Esophagus (tissue), 2 donors: ENCODE data around the gene PAPPA2. TPM values are rescaled to one million over a fixed set of nuclear protein-coding genes. Genes with fewer than 3 reads are reported as not detected.

Source experiments
- H3K27ac ChIP-seq, 2 donors: one replicate each; pipeline ENCODE4 v1.5.1; 2013; ENCODE audit warnings: low read depth in 2 of 2, mild to moderate bottlenecking in 2 of 2, inconsistent platforms in 1 of 2, low read length in 1 of 2, moderate library complexity in 1 of 2
- H3K27me3 ChIP-seq, 2 donors: one replicate each; pipeline ENCODE4 v1.6.1; 2013; ENCODE audit warnings: low read length in 2 of 2, control low read depth in 1 of 2, mild to moderate bottlenecking in 1 of 2; ENCODE audit not compliant: insufficient read depth in 2 of 2, control insufficient read depth in 1 of 2
- H3K36me3 ChIP-seq, 2 donors: one replicate each; pipeline ENCODE4 v1.6.1; 2013; ENCODE audit warnings: low read length in 1 of 2; ENCODE audit not compliant: control insufficient read depth in 2 of 2, insufficient read depth in 2 of 2
- H3K4me1 ChIP-seq, 2 donors: one replicate each; pipeline ENCODE4 v1.6.1; 2013; ENCODE audit warnings: low read length in 1 of 2; ENCODE audit not compliant: control insufficient read depth in 2 of 2, insufficient read depth in 2 of 2
- H3K4me3 ChIP-seq, 2 donors: one replicate each; pipeline ENCODE4 v1.5.1; 2013; ENCODE audit warnings: low read length in 2 of 2, mild to moderate bottlenecking in 2 of 2, low read depth in 1 of 2, moderate library complexity in 1 of 2
- H3K9me3 ChIP-seq, 2 donors: one replicate each; pipeline ENCODE4 v1.6.1; 2013; ENCODE audit warnings: mild to moderate bottlenecking in 2 of 2, low read depth in 1 of 2, low read length in 1 of 2, moderate library complexity in 1 of 2; ENCODE audit not compliant: control insufficient read depth in 2 of 2, insufficient read depth in 1 of 2
- WGBS, 2 donors: extraction: QIAGEN DNeasy Blood & Tissue Kit; methylation state at CpG; one replicate each; pipeline ENCODE4 v1.1.7; 2013; 5-methylcytosine and 5-hydroxymethylcytosine counted together
- polyA plus RNA-seq, 2 donors: library from polyadenylated mRNA; stranded (reverse); fragments of 200-250 nt; gene quantifications; one replicate each; pipeline ENCODE4 v1.2.3, GENCODE V29; 2013
- donor health status: healthy with polysubstance abuse.
- donor health status: Bipolar disorder and iron deficiency.

PAPPA2 gene
- polyA plus RNA-seq, 2 donors: under 0.01 TPM; not detected in 1

- H3K4me3 ChIP-seq: no peak overlapping the region
These were observed 376.2 kb downstream of the PAPPA2 start for GRCh38 chr1:176839216-176839615.

GRCh38 chr1:176841238-176841637 is 378.3 kb downstream of the PAPPA2 start:
- Histone ChIP-seq H3K27ac (no peak overlapping the region), H3K27me3 (no peaks in the 10 kb centered on the region), H3K9me3 (no peaks in the 10 kb centered on the region), H3K4me1 (no peaks in the 10 kb centered on the region), H3K36me3 (no peaks in the 10 kb centered on the region), H3K4me3 (no peak overlapping the region)
- 69 to 79% methylated on average over 2 of the region's 2 CpGs for WGBS, 2 donors

More at GRCh38 chr1:176839216-176839615, 376.2 kb downstream of the PAPPA2 start:
- H3K27ac ChIP-seq: no peak overlapping the region
- no peaks in the 10 kb centered on the region for H3K9me3 ChIP-seq
- no peaks in the 10 kb centered on the region for H3K27me3 ChIP-seq
- H3K4me1 ChIP-seq: no peaks in the 10 kb centered on the region
- H3K36me3 ChIP-seq: no peaks in the 10 kb centered on the region
- 91 to 93% methylated on average over 4 of the region's 4 CpGs for WGBS, 2 donors

DNA sequence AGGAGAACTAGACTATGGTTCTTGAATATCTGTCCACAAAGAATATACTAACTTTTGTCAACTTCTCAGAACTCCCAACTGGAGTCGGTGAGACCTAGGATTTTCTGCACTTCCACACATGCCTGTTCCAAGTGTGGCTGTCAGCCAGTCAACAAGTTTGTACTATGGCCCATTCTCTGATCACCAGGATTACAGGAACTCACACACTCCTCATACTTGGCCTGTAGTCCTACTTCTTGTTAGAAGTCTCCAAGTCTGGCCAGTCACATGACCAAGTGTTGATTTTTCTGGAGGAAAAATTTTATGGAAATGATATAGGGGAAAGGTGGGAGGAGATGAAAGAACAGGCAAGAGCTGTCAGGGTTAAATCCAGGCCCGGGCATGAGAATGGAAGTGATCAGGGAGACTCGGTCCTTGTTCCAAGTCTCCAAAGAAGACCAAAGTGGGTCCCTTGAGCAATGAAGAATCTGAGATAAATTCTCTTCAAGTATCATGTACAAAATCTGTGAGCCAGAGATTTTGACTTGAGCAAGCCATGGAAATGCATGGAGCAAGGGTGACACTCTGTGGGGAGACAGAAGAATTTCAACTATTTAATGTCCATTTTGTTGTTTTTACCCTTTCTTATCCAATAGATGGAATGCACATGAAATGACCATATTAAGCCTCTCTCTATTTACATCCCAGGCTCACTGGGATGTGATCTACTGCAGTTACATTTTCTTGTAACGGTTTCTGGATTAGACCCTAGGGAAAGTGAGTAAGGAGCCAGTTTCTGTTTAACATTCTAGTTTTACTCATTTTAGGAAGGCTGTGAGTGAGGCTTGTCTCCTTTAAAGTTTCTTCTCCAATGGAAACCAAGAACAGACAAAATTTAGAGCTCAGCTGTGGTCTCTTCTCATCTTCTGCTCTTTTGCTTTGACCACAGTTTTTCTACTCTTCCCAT is 380.6 kb downstream of the PAPPA2 start:
- no peaks in the 10 kb centered on the region for H3K4me1 ChIP-seq
- H3K4me3 ChIP-seq: no peak overlapping the region
- H3K27ac ChIP-seq: no peak overlapping the region
- H3K9me3 ChIP-seq: no peaks in the 10 kb centered on the region
- no peaks in the 10 kb centered on the region for H3K27me3 ChIP-seq
- no peaks in the 10 kb centered on the region for H3K36me3 ChIP-seq
- WGBS, 2 donors: 23 to 25% methylated on average over 4 of the region's 4 CpGs

GRCh38 chr1:176847052-176847451 is 384.1 kb downstream of the PAPPA2 start:
- H3K4me3 ChIP-seq: no peak overlapping the region
- no peaks in the 10 kb centered on the region for H3K36me3 ChIP-seq
- no peaks in the 10 kb centered on the region for H3K27me3 ChIP-seq
- no peaks in the 10 kb centered on the region for H3K9me3 ChIP-seq
- WGBS, 2 donors: 28 to 58% methylated on average over 1 of the region's 1 CpG
- no peak overlapping the region for H3K27ac ChIP-seq
- H3K4me1 ChIP-seq: no peaks in the 10 kb centered on the region

DNA sequence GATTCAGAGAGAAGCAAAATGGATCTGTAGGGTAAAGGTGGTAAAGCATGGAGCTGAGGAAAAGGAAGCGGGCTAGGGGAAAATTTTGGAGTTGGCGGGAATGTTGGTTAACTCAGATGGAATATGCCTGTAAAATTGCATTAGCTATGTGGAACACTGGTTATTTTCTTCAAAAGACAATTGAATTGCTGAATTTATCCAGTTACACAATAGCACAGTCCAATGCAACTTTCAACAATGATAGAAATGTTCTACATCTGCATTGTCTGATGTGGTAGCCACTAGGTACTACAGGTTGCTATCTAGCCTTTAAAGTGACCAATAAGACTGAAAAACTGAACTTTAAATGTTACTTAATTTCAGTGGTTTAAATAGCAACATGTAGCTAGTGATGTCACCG is 386.3 kb downstream of the PAPPA2 start:
- WGBS, 2 donors: 89 to 95% methylated on average over 3 of the region's 3 CpGs
- no peak overlapping the region for H3K4me3 ChIP-seq
- no peaks in the 10 kb centered on the region for H3K4me1 ChIP-seq

DNA sequence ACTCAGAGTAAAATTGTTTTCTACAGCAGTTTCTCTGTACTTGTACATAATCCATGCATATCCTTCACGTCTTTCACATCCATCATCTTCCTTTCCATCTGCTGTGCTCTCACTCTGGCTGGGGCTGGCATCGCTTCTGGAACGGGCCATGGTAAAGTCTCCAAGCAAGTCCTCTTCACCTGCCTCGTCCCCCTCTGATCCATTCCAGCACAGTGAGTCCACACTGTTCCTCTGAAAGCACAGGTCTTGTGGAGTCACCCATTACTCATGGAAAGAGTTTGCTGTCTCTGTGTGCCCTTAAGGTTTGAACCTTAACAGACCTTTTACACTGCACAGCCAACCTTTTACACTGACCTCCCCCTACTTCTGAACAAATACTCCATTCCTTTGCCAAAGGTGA is 387.9 kb downstream of the PAPPA2 start:
- Histone ChIP-seq H3K36me3 (no peaks in the 10 kb centered on the region), H3K27ac (no peak overlapping the region), H3K9me3 (no peaks in the 10 kb centered on the region), H3K4me3 (no peak overlapping the region), H3K4me1 (no peaks in the 10 kb centered on the region), H3K27me3 (no peaks in the 10 kb centered on the region)
- 74 to 80% methylated on average over 4 of the region's 4 CpGs for WGBS, 2 donors

More for the DNA sequence above, 386.3 kb downstream of the PAPPA2 start:
- H3K27me3 ChIP-seq: no peaks in the 10 kb centered on the region
- no peaks in the 10 kb centered on the region for H3K9me3 ChIP-seq
- H3K27ac ChIP-seq: no peak overlapping the region
- H3K36me3 ChIP-seq: no peaks in the 10 kb centered on the region

GRCh38 chr1:176852124-176852523 is 389.1 kb downstream of the PAPPA2 start:
- Histone ChIP-seq H3K9me3 (no peaks in the 10 kb centered on the region), H3K36me3 (no peaks in the 10 kb centered on the region), H3K4me3 (no peak overlapping the region), H3K4me1 (no peaks in the 10 kb centered on the region), H3K27ac (no peak overlapping the region), H3K27me3 (no peaks in the 10 kb centered on the region)
- 82 to 84% methylated on average over 3 of the region's 3 CpGs for WGBS, 2 donors

DNA sequence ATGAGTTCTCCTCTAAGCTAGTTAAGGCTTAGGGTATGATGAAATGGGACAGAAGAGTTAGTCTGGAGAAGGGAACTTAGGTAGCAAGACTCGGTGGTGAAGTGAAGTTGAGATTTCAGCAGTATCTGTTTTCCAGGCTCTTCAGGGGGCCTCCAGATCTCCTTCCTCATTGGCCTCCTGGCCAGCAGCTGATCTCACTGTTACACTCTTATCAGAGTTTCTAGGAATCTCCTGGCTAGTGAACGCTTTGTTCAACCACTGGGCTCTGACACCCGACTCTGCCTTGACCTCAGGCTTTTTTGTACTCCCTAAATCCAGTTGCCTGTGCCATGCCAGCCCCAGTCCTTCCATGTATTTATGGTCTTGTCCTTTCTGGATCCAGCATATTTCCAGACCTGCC is 390.5 kb downstream of the PAPPA2 start:
- no peaks in the 10 kb centered on the region for H3K9me3 ChIP-seq

DNA sequence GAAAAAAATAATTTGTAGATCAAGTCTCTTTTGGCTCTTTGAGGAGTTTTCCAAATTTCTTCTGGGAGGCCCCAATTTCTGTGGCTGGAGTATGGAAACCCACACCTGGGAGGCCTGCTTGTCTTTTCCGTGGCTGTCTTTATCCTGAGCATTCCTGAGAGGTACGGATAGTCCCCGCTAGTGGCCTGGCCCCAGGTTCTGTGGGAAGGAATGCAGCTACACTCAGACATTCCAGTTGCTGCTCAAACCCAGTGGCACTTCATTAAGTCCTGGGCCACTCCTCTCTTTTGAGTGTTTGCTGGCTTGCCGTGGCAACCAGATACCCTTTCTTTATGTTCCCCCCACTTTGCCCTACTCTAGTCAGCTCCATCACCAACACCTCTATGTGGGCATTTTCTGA is 391.1 kb downstream of the PAPPA2 start:
- Histone ChIP-seq H3K9me3 (no peaks in the 10 kb centered on the region), H3K27me3 (no peaks in the 10 kb centered on the region), H3K27ac (no peak overlapping the region), H3K4me1 (no peaks in the 10 kb centered on the region), H3K4me3 (no peak overlapping the region), H3K36me3 (no peaks in the 10 kb centered on the region)
- 87 to 92% methylated on average over 4 of the region's 4 CpGs for WGBS, 2 donors

More for the DNA sequence above, 390.5 kb downstream of the PAPPA2 start:
- no peaks in the 10 kb centered on the region for H3K4me1 ChIP-seq
- H3K27ac ChIP-seq: no peak overlapping the region
- H3K36me3 ChIP-seq: no peaks in the 10 kb centered on the region
- 55 to 65% methylated on average over 3 of the region's 3 CpGs for WGBS, 2 donors
- H3K27me3 ChIP-seq: no peaks in the 10 kb centered on the region
- H3K4me3 ChIP-seq: no peak overlapping the region
